OCI-M2 (cell line): ENCODE results near the gene MARCHF9.
"Not testable (repeated sequence)": the region's sequence is repeated elsewhere in the genome, so short reads cannot be mapped to it uniquely, and the experiment has no call there.

Experiments
- DNase-seq: peaks from one replicate; lab custom pipeline; 2025; ENCODE audit not compliant: unreplicated experiment; lab: John Stamatoyannopoulos, UW

The MARCHF9 gene, protein sequence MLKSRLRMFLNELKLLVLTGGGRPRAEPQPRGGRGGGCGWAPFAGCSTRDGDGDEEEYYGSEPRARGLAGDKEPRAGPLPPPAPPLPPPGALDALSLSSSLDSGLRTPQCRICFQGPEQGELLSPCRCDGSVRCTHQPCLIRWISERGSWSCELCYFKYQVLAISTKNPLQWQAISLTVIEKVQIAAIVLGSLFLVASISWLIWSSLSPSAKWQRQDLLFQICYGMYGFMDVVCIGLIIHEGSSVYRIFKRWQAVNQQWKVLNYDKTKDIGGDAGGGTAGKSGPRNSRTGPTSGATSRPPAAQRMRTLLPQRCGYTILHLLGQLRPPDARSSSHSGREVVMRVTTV

DNA sequence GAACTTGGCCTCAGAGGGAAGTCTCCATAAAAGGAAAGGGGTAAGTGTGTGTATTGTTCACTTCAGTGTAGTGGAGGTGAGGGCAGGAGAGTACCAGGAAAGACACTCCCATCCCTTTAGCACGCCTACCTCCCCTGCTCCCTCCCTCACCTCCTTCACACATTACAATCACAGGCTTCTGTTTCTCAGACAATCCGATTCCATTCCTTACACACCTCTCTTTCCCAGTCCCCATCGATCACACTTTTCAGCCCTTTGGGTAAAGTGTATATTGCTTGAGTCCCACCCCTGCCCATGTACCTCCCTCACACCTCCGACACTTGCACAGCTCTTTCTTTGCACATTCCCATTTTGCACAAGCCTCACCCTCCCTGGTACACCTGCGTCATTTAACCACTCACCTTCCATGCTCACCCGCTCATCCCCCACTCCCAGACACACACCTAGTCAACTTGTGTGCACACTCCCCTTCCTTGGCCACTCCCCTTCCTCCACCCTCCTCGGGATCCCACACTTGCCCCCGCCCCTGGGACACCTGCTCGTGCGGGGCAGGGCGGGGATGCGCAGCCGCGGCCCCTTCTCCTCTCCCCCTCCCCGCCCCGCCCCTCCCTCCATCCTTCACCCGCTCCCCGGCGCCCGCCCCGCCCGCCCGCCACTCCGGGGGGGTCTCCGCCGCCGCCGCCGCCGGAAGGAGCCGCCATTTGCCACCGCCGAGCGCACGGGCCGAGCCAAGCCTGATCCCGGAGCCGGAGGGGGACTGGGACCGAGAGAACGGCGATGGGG lies at the start of gene MARCHF9:
Gene MARCHF9 (plus strand): TSS at position 693 of the 783 bp plus-strand sequence. CDS start 426 bp downstream, outside the sequence.
- DNase-seq, result no peak

DNA sequence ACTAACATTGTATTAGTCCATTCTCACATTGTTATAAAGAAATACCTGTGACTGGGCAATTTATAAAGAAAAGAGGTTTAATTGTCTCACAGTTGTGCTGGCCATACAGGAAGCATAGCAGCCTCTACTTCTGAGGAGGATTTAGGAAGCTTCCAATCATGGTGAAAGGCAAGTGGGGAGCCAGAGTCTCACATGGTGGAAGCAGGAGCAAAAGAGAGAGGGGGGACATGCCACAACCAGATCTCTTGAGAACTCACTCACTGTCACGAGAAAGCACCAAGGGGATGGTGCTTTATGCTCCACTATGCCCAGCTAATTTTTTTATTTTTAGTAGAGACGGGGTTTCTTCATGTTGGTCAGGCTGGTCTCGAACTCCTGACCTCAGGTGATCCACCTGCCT lies 47.7 kb upstream of the MARCHF9 start:
- DNase-seq, result no peak

DNA sequence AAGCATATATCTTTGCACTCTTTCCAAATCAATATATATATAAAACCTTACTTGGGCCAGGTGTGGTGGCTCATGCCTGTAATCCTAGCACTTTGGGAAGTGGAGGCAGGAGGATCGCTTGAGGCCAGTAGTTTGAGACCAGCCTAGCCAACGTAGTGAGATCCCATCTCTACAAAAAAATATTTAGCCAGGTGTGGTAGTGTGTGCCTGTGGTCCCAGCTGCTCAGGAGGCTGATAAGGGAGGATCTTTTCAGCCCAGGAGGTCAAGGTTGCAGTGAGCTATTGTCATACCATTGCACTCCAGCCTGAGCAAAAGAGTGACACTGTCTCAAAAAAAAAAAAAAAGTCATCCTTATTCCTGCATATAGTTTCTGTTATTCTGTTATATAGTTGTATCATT lies 46.6 kb upstream of the MARCHF9 start:
- DNase-seq, result no peak

DNA sequence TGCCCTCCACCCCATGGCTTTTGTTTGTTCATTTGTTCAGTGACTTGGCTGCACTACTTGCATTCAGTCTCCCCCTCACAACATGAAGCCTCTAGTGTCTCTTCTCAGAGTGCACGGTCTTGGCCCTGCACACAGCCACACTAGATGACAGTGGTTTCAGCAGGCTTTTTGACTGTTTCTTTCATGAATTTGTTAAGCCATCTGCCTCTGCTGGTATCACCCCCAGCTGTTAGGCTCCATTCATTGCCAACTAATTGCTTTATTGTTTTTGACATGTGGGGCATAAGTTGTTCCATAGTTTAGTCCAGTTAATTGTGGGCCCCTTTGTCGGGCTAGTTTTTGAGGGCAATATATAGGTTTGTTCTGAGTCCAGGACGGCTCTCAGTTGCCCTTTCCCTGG lies 42.2 kb upstream of the MARCHF9 start:
- no peak for DNase-seq

DNA sequence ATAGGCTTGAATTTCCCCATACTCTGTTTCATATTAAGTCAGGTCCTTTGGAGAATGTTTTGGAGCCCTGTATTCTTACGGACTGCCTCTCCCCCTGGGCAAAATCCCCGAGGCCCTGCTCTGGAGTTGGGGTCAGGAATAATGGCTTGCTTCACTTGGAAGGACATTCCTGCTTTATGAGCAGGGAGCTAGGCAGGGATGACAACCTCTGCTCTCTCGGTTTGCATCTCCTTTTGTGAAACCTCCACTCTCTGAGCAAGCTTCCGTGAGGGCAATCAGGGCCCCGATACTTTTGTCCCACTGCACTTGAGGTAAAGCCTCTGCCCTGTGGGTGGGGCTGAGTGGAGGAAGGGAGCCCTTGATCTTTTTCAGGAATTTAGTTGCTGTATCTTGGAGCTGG lies 41.7 kb upstream of the MARCHF9 start:
- no peak for DNase-seq

DNA sequence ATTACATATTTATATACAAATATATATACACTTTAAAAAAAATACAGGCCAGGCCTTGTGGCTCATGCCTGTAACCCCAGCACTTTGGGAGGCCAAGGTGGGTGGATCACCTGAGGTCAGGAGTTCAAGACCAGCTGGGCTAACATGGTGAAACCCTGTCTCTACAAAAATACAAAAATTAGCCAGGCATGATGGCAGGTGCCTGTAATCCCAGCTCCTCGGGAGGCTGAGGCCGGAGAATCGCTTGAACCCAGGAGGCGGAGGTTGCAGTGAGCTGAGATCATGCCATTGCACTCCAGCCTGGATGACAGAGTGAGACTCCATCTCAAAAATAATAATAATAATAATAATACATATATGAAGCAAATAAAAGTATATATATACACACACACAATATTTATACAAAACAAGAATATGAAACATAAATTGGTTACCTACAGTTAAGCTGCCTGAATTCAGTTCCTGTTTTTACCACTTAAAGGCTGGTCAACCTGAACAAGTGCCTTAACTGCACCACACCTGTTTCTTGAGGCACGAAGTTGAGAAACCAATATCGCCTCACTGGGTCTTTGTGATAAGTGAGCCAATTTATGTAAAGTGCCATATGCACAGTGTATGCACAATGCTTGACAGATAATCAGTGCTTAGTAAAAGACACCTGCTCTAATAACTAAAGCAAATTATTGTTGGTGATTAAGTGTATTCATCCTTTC lies 39.7 kb upstream of the MARCHF9 start:
- DNase-seq, result not testable (repeated sequence)

DNA sequence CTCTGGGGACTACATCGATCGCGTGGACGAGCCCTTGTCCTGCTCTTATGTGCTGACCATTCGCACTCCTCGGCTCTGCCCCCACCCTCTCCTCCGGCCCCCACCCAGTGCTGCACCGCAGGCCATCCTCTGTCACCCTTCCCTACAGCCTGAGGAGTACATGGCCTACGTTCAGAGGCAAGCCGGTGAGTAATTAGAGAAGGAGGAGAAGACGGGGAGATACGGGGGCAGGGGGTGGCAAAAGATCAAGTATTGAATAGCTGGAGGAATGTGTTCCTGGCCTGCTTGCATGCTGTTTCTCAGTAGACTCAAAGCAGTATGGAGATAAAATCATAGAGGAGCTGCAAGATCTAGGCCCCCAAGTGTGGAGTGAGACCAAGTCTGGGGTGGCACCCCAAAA lies 39.1 kb upstream of the MARCHF9 start:
- DNase-seq, result no peak

DNA sequence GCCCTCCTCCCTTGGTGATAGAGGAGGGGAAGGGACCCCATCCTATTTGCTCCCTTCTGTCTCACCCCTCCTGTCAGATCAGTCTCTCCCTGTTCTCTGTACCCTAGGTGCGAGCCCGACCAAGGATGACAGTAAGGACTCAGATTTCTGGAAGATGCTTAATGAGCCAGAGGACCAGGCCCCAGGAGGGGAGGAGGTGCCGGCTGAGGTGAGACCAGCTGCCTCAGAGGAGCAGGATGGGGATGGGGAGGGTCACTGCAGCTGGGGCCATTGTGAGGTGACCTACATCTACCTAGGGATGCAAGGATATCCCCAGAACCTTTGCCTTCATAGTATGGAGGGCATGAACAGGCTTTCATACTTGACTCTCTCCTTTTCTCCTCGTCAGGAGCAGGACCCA lies 38.6 kb upstream of the MARCHF9 start:
- no peak for DNase-seq

DNA sequence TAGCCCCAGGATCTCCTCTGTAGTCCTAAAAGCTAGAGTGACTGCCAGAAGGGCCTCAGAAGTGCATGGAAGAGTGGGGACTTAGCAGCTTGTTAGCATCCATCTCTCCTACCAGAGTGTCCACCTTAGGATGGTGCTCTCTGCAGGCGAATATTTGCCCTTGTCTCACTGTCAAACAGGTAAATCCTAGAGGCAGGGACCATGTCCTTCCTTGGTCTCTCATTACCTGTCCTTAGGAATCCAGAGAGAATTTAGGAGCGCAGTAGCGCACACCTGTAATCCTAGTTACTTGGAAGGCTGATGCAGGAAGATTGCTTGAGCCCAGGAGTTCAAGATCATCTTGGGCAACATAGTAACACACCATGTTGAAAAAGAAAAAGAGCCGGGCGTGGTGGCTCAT lies 37.8 kb upstream of the MARCHF9 start:
- no peak for DNase-seq

DNA sequence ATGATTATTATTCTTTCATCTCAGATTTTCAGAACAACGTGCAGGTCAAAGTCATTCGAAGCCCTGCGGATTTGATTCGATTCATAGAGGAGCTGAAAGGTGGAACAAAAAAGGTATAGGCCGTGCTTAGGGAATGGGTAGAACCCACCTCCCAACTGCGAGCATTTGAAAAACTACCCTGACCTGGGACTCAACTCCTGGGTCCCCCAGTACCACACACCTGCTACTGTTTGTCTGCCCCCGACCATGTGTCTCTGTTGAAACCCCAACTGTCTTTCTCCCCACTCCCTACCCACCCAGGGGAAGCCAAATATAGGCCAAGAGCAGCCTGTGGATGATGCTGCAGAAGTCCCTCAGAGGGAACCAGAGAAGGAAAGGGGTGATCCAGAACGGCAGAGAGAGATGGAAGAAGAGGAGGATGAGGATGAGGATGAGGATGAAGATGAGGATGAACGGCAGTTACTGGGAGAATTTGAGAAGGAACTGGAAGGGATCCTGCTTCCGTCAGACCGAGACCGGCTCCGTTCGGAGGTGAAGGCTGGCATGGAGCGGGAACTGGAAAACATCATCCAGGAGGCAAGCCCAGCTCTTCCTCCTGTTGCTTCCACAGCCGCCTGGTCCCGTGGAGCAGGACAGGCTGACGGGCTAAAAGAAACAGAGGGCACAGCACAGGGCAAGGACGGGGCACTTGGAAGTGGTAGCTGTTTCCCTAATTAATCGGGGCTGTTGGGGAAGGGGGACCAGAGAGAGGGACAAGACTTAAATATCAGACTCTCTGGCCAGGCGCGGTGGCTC lies 36.9 kb upstream of the MARCHF9 start:
- DNase-seq, result no peak

DNA sequence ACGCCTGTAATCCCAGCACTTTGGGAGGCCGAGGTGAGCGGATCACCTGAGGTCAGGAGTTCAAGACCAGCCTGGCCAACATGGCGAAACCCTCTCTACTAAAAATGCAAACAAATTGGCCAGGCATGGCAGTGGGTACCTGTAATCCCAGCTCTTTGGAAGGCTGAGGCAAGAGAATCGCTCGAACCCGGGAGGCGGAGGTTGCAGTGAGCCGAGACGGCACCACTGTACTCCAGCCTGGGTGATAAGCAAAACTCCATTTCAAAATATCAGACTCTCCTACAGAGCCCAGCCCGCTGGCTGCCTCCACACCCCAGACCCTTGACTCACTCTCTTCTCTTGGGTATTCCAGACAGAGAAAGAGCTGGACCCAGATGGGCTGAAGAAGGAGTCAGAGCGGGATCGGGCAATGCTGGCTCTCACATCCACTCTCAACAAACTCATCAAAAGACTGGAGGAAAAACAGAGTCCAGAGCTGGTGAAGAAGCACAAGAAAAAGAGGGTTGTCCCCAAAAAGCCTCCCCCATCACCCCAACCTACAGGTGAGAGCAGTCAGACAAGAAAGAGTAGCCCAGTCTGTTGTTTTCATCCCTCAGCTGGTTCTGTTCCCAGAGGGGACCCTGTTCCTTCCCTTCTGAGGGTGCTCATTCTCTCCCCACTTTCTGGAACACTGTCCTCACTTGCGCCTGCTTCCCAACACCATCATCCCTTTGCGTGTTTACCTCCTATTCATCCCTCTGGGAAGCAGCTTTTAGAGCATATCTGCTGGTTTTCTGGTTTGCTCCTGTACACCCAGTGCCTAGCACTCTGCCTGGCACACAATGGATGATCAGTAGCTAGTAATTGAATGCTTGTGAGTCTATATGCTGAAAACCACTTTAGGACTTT lies 36.0 kb upstream of the MARCHF9 start:
- no peak for DNase-seq

DNA sequence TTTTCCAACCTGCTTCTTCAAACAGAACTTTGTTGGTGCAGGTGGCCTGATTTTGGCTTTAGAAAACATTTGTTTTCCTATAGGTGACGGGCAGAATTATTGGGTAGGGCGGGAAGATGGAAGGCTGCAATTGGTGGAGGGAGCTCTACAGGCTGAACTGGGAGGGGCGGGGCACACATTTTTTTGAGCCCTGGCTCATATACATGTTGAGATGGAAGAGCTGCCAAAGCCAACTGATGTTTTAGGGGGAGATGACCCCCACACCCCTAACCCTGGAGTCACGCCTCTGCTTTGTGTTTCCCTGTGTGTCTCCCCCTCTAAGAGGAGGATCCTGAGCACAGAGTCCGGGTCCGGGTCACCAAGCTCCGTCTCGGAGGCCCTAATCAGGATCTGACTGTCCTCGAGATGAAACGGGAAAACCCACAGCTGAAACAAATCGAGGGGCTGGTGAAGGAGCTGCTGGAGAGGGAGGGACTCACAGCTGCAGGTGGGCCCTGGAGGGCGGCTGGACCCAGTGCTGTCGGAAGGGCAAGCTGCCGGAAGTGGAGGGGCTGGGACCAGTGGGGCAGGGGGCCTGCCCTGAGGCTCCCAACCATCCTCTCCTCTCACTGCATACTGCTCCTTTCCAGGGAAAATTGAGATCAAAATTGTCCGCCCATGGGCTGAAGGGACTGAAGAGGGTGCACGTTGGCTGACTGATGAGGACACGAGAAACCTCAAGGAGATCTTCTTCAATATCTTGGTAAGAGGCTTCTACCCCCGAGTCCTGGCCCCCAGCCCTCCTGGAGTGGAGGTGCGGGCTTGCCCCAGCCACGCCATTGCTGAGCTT lies 34.9 kb upstream of the MARCHF9 start:
- DNase-seq, result no peak

DNA sequence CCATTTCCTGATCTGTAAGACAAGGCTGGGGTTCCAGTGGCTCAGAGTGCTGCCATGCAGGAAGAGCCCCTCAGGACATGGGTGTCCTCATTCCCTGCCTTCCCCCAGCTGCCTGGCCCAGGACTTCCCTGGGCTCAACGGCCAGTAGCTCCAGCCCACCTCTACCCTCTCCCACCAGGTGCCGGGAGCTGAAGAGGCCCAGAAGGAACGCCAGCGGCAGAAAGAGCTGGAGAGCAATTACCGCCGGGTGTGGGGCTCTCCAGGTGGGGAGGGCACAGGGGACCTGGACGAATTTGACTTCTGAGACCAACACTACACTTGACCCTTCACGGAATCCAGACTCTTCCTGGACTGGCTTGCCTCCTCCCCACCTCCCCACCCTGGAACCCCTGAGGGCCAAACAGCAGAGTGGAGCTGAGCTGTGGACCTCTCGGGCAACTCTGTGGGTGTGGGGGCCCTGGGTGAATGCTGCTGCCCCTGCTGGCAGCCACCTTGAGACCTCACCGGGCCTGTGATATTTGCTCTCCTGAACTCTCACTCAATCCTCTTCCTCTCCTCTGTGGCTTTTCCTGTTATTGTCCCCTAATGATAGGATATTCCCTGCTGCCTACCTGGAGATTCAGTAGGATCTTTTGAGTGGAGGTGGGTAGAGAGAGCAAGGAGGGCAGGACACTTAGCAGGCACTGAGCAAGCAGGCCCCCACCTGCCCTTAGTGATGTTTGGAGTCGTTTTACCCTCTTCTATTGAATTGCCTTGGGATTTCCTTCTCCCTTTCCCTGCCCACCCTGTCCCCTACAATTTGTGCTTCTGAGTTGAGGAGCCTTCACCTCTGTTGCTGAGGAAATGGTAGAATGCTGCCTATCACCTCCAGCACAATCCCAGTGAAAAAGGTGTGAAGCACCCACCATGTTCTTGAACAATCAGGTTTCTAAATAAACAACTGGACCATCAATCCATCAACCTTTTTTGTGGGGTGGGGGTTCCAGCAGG lies 34.0 kb upstream of the MARCHF9 start:
- DNase-seq, result no peak

DNA sequence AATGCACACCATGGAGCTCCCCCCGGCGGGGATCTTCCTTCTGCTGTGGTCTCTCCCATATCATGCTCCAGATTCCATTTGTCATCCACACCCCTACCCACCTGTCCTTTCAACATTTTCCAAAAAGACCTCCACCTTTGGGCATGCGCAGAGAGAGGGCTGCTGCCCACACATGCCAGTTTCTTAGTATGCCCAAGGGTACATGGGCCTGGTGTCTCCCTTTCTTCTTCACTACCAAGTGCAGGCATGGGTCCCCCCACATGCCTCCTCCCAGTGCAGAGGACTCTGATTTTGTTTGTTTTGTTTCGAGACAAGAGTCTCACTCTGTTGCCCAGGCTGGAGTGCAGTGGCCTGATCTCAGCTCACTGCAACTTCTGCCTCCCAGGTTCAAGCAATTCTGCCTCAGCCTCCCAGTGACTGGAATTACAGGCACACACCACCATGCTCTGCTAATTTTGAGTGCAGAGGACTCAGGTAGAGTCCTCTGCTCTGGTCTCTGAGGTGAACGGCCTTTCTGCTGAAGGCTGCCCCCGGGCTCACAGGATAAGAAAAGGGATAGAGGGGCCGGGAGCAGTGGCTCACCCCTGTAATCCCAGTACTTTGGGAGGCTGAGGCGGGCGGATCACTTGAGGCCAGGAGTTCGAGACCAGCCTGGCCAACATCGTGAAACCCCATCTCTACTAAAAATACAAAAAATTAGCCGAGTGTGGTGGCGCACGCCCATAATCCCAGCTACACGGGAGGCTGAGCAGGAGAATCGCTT lies 32.9 kb upstream of the MARCHF9 start:
- not testable (repeated sequence) for DNase-seq

DNA sequence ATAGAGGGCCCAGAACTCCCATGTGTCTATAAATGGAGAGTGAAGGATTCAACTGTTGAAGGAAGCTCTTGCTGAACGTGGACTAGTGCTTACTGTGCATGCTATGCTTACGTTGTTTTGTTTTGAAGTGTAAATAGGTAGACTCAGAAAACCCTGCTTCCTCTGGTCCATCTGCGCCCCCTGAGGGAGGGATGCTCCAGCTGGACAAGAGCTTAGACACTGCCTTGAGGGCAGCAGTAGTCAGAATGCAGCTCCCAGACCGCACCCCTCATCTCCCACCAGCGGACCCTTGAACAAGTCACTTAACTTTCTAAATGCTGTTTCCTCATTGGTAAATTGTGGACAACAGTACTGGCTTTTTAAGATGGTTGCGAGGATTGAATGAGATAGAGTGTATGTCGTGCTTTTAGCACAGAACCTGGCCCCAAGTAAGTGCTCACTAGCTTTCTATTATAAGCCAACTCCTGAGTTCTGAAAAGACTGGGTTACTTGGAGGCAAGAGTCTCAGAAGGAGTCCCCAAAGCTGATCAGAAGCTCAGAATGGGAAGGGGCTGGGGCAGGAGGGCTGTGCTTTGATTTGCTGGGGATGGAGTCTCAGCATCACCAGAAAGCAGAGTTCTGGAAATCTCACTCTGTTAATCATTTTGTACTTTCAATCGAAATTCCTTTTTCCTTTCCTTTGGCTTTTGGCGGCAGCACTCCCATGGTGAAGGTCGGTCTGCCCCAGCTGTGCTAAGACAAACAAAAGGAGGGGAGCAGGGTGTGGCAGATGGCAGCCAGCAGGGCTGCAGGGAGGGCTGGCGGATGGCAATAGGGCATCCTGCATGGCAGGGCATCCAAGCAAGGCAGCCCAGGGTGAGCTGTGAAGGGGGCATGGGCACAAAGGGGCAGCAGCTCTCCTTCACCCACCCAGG lies 31.9 kb upstream of the MARCHF9 start:
- DNase-seq, result no peak

DNA sequence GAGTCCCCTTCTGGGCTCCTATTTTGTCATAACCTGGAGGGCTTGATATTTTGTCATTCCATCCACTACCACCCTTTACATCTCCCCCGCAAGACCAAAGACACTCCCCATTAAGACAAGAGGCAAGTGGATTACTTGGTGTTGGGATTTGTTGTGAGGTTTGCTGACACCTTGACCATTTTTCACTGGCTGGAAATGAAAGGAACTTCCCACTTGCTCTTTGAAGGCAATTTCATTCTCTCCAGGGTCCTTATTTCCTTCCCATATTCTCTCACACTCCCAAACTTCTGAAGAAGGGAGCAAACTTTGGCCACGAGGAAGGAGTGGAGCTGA lies 31.3 kb upstream of the MARCHF9 start:
- no peak for DNase-seq
